GM12874 (cell line): Measurements from ENCODE around the gene PASD1.

ENCODE experiments used
- CTCF ChIP-seq: IDR thresholded peaks from 2 replicates; pipeline ENCODE4 v1.5.1; 2011; ENCODE audit warnings: low read depth, mild to moderate bottlenecking, control low read depth, low read length, moderate library complexity; ENCODE audit not compliant: insufficient read depth

The PASD1 gene

GRCh38 chrX:151723156-151723760, 159.8 kb downstream of the PASD1 start:
- TF ChIP-seq CTCF = no peak

GRCh38 chrX:151724563-151725337, 161.3 kb downstream of the PASD1 start:
- TF ChIP-seq CTCF = no peak

GRCh38 chrX:151725338-151725614, 161.8 kb downstream of the PASD1 start:
- no peak for TF ChIP-seq CTCF
